AG04450 (cell line): ENCODE measurements around the gene MAPK14. TPM values are rescaled to one million over a fixed set of nuclear protein-coding genes. Genes with fewer than 3 reads are reported as not detected.
A peak's percentile ranks its signal among the peaks of the same experiment; 100 is the strongest.

Experiments used
- CTCF ChIA-PET: fragments of 300-600, 350-600 bp; formaldehyde crosslinking; extraction: SDS; loops from one replicate; lab custom pipeline; 2022; ENCODE audit warnings: antibody characterized with exemption, inconsistent platforms; lab: Charles Lee
- POLR2A ChIA-PET: fragments of 350-600 bp; formaldehyde crosslinking; extraction: SDS; loops from one replicate; lab custom pipeline; 2021; ENCODE audit warnings: antibody characterized with exemption, inconsistent platforms; lab: Yijun Ruan, JAX
- DNase-seq: peaks from one replicate; pipeline ENCODE4 v3.0.0-alpha.2; 2011; ENCODE audit warnings: low read depth, low spot score
- H3K27ac ChIP-seq: one replicate; pipeline ENCODE4 v1.5.1; 2012; ENCODE audit warnings: low read depth, low read length, control low read depth
- H3K27me3 ChIP-seq: one replicate; pipeline ENCODE4 v1.6.0; 2012; ENCODE audit warnings: low read length; ENCODE audit not compliant: control insufficient read depth, insufficient read depth
- H3K4me3 ChIP-seq: 2 replicates; pipeline ENCODE4 v1.5.1; 2011; ENCODE audit warnings: mild to moderate bottlenecking, low read depth, low read length, control low read depth
- H3K9me3 ChIP-seq: 2 replicates; pipeline ENCODE4 v1.5.1; 2012; ENCODE audit warnings: low read length; ENCODE audit not compliant: control insufficient read depth, insufficient read depth
- CTCF ChIP-seq: IDR thresholded peaks from 2 replicates; pipeline ENCODE4 v1.5.1; 2011; ENCODE audit warnings: low read depth, low read length, control low read depth, inconsistent platforms
- polyA plus RNA-seq: library from polyadenylated mRNA; depleted of rRNA; stranded (reverse); fragments of >200 nt; gene quantifications from 2 replicates; pipeline ENCODE4 v1.2.3, GENCODE V29; 2011

MAPK14 gene
- polyA plus RNA-seq, 1 experiment: 55.7 TPM

- no peak for TF ChIP-seq CTCF
- Histone ChIP-seq H3K27ac (no peak overlapping the region), H3K9me3 (no peaks in the 10 kb centered on the region), H3K4me3 (no peak overlapping the region), H3K27me3 (no peaks in the 10 kb centered on the region)
- ChIA-PET CTCF (interaction anchor here (0.6 kb wide), 1 partner anchor 31 kb away, joined by 3 read pairs; no protein-coding TSS in a partner anchor), POLR2A (no interaction called here)
- DNase-seq: no peak
These were observed 106.3 kb downstream of the MAPK14 start for GRCh38 chr6:36133912-36134311.

- Histone ChIP-seq H3K27ac (no peak overlapping the region), H3K27me3 (no peaks in the 10 kb centered on the region), H3K9me3 (no peaks in the 10 kb centered on the region), H3K4me3 (no peak overlapping the region)
- CTCF ChIA-PET: no interaction called here
- TF ChIP-seq CTCF: no peak
- POLR2A ChIA-PET: no interaction called here
- no peak for DNase-seq
These were observed 107.6 kb downstream of the MAPK14 start for GRCh38 chr6:36135053-36135731.

GRCh38 chr6:36136034-36136433, 108.4 kb downstream of the MAPK14 start:
- Histone ChIP-seq H3K4me3 (no peak overlapping the region), H3K9me3 (no peaks in the 10 kb centered on the region), H3K27ac (no peak overlapping the region), H3K27me3 (no peaks in the 10 kb centered on the region)
- ChIA-PET CTCF (no interaction called here), POLR2A (no interaction called here)
- no peak for TF ChIP-seq CTCF
- DNase-seq: no peak

GRCh38 chr6:36136551-36136950, 108.9 kb downstream of the MAPK14 start:
- no peaks in the 10 kb centered on the region for H3K9me3 ChIP-seq
- TF ChIP-seq CTCF: no peak
- ChIA-PET POLR2A (no interaction called here), CTCF (no interaction called here)
- DNase-seq: no peak
- H3K4me3 ChIP-seq: no peak overlapping the region
- H3K27ac ChIP-seq: no peak overlapping the region
- H3K27me3 ChIP-seq: no peaks in the 10 kb centered on the region

GRCh38 chr6:36138667-36139066, 111.1 kb downstream of the MAPK14 start:
- CTCF ChIA-PET: interaction anchor here (0.5 kb wide), 1 partner anchor 477 kb away, joined by 3 read pairs; no protein-coding TSS in a partner anchor

More at GRCh38 chr6:36138667-36139066, 111.1 kb downstream of the MAPK14 start:
- no peaks in the 10 kb centered on the region for H3K9me3 ChIP-seq
- POLR2A ChIA-PET: interaction anchor here (1.4 kb wide), 1 partner anchor 58 kb away, joined by 3 read pairs; the partner anchor contains the start of gene BRPF3
- no peak for TF ChIP-seq CTCF
- H3K27me3 ChIP-seq: no peaks in the 10 kb centered on the region
- no peak overlapping the region for H3K4me3 ChIP-seq
- peak overlapping the region; percentile 31 for H3K27ac ChIP-seq
- DNase-seq: no peak
